Middle frontal gyrus (tissue), 1 donor: ENCODE results near the gene MBP.

Source experiments
- DNase-seq: peaks from one replicate; pipeline ENCODE4 v3.0.0-alpha.2; 2015; ENCODE audit warnings: low spot score; ENCODE audit errors: extremely low spot score

MBP gene

GRCh38 chr18:77067291-77068061, 65.1 kb downstream of the MBP start:
- DNase-seq = no peak

GRCh38 chr18:77066689-77067088, 65.9 kb downstream of the MBP start:
- DNase-seq = no peak

GRCh38 chr18:77066101-77066500, 66.5 kb downstream of the MBP start:
- DNase-seq = no peak

GRCh38 chr18:77065221-77065981, 67.2 kb downstream of the MBP start:
- no peak for DNase-seq

- DNase-seq = no peak
Measured at GRCh38 chr18:77063260-77063659, 69.3 kb downstream of the MBP start.

GRCh38 chr18:77062518-77063003, 70.0 kb downstream of the MBP start:
- no peak for DNase-seq

GRCh38 chr18:77061946-77062517, 70.6 kb downstream of the MBP start:
- DNase-seq = no peak

- DNase-seq = no peak
Measured at GRCh38 chr18:77061281-77061945, 71.2 kb downstream of the MBP start.

GRCh38 chr18:77060151-77060550, 72.4 kb downstream of the MBP start:
- DNase-seq = no peak

- no peak for DNase-seq
Measured at GRCh38 chr18:77059294-77059916, 73.2 kb downstream of the MBP start.

- no peak for DNase-seq
Measured at GRCh38 chr18:77058290-77058835, 74.2 kb downstream of the MBP start.

- DNase-seq = no peak
Measured at GRCh38 chr18:77057006-77057395, 75.6 kb downstream of the MBP start.

- no peak for DNase-seq
Measured at GRCh38 chr18:77056344-77057005, 76.1 kb downstream of the MBP start.

- no peak for DNase-seq
Measured at GRCh38 chr18:77055429-77056300, 76.9 kb downstream of the MBP start.

- DNase-seq = peak; percentile 79
Measured at GRCh38 chr18:77054606-77055428, 77.8 kb downstream of the MBP start.

- DNase-seq = no peak
Measured at GRCh38 chr18:77054288-77054605, 78.3 kb downstream of the MBP start.

- DNase-seq = no peak
Measured at GRCh38 chr18:77053616-77054287, 78.8 kb downstream of the MBP start.

- no peak for DNase-seq
Measured at GRCh38 chr18:77052983-77053309, 79.6 kb downstream of the MBP start.
